GM12874 (cell line): Measurements from ENCODE around the gene TUBB1.

Experiments used
- TF ChIP-seq, protein P1 (sequence below): IDR thresholded peaks from 2 replicates; pipeline ENCODE4 v1.5.1; 2011; ENCODE audit warnings: low read depth, mild to moderate bottlenecking, control low read depth, low read length, moderate library complexity; ENCODE audit not compliant: insufficient read depth

Gene TUBB1

GRCh38 chr20:59015411-59015810, 3.8 kb upstream of the TUBB1 start:
- TF ChIP-seq, protein P1, sequence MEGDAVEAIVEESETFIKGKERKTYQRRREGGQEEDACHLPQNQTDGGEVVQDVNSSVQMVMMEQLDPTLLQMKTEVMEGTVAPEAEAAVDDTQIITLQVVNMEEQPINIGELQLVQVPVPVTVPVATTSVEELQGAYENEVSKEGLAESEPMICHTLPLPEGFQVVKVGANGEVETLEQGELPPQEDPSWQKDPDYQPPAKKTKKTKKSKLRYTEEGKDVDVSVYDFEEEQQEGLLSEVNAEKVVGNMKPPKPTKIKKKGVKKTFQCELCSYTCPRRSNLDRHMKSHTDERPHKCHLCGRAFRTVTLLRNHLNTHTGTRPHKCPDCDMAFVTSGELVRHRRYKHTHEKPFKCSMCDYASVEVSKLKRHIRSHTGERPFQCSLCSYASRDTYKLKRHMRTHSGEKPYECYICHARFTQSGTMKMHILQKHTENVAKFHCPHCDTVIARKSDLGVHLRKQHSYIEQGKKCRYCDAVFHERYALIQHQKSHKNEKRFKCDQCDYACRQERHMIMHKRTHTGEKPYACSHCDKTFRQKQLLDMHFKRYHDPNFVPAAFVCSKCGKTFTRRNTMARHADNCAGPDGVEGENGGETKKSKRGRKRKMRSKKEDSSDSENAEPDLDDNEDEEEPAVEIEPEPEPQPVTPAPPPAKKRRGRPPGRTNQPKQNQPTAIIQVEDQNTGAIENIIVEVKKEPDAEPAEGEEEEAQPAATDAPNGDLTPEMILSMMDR: no peak

GRCh38 chr20:59015812-59016711, 3.2 kb upstream of the TUBB1 start:
- TF ChIP-seq, protein P1: no peak

DNA sequence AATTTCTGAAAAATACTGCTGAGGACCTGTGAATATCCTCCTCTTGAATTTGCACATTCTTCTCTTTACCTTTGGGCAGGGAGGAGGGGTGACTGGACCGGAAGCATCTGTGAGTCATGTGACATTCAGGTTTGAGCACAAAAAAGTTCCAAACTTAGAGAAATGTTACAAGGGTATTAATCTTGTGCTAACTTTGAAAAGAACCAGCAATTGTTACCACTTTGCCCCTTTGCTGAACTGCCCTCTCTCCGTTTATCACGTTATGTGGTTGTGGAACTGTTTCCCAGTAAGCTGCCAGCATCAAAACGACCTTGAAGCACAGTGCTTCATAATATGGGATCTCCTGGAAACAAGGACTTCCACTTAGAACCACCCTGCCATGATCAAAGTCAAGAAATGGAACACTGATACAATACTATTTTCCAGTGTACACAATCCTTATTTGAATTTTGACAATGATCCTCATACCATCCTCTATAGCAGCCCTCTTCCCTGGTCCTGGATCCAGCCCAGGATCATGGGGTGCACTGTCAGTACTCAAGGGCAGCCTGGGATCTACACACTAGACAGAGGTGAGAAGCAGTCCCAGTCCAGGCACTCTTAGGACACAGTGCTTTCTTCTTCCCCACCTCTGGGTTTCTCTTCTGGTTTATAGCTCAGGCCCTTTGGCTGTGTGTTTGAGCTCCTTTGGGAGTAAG, 2.3 kb upstream of the TUBB1 start:
- TF ChIP-seq, protein P1: no peak

DNA sequence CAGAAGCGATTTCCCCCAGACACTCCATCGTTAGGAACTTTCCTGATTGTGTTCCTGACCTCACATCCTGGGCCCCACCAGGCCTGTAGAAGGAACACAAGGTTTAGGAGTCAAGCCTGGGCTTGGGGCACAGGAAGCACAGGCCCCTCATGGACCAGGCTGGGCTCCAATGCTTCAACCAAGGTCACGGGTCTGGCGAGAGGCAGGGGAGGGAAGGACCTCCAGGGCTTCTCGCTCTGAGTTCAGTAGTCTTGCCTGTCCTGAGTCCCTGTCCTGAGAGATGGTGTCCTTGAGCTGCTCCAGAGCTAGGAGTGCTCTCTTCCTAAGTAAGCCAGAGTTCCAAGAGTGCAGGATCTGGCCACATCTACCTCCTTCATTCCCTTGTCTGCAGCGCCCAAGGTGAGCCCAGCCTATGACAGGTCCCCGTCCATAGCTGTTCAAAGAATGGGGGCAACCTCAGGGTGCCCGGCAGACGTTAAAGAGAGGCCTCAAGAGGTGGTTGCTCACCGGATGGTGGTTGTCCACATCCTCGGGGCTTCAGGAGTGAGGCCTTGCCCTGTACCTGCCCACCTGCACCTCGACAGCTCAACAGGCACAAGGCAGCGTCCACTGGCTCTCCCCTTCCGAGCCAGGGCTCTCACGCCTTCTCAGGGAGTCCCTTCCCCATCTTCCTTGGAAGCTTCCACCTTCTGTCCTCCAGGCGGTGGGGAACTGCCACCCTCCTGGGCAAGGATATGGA, 1.6 kb upstream of the TUBB1 start:
- TF ChIP-seq, protein P1: no peak

DNA sequence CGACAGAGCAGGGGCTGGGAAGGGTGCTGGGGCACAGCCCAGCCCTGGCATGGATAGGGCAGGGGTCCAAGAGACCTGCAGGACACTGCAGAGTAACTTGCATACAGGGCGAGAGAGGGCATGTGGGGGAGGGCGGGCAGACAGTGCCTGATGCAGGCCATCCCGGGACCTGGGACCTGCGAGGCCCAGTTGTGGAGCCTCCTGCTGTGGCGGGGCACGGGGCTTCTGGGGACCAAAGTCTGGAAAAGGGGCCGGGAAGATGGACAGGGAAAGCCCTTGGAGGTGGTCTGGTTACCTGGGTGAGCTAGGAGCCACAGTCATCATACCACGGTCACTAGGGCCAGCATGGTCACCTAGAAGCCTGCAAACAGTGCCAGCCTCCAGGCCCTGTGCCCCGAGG, 412 bp upstream of the TUBB1 start:
- TF ChIP-seq, protein P1: no peak

GRCh38 chr20:59020938-59021551, 1.8 kb downstream of the TUBB1 start:
- TF ChIP-seq, protein P1: no peak
